GM12878 (cell line): ENCODE measurements around the gene SCNN1A. TPM values are rescaled to one million over a fixed set of nuclear protein-coding genes. Genes with fewer than 3 reads are reported as not detected.

Source experiments
- ATAC-seq: fragments of 200-7000 bp; cut with Tn5 transposase; 3 replicates; pipeline ENCODE4 v1.9.1; 2020; ENCODE audit warnings: mild to moderate bottlenecking, moderate library complexity
- BruUV-seq: library from RNA; stranded (reverse); fragments of 400-500 nt; replicated peaks from 2 replicates; lab custom pipeline; 2021; lab: Mats Ljungman, UMichigan
- CTCF ChIA-PET: fragments of 300-600 bp; sonication (Branson Sonifier 250); formaldehyde crosslinking; extraction: SDS; loops from one replicate; lab custom pipeline; 2021; ENCODE audit warnings: inconsistent platforms; lab: Yijun Ruan, JAX
- POLR2A ChIA-PET: fragments of 350-600 bp; formaldehyde crosslinking; extraction: SDS; loops from one replicate; lab custom pipeline; 2021; ENCODE audit warnings: inconsistent platforms; lab: Charles Lee
- RAD21 ChIA-PET: fragments of 300-600 bp; sonication (Branson Sonifier 250); formaldehyde crosslinking; loops from one replicate; lab custom pipeline; 2023; ENCODE audit warnings: antibody characterized with exemption; ENCODE audit not compliant: unreplicated experiment; lab: Charles Lee
- SMC1A ChIA-PET: fragments of 300-600 bp; sonication (Branson Sonifier 250); formaldehyde crosslinking; loops from one replicate; lab custom pipeline; 2023; ENCODE audit not compliant: unreplicated experiment, uncharacterized antibody; lab: Charles Lee
- DNase-seq: peaks from one replicate; pipeline ENCODE4 v3.0.0-alpha.2; 2011; ENCODE audit warnings: low read depth, low spot score
- FAIRE-seq: peaks from 3 replicates; lab custom pipeline; 2011; peaks lifted over from hg19 to GRCh38; lab: Jason Lieb, UNC
- H2AFZ ChIP-seq: 2 replicates; pipeline ENCODE4 v1.6.0; 2011; ENCODE audit warnings: low read depth, low read length, control low read depth; ENCODE audit not compliant: control insufficient read depth
- H3K27ac ChIP-seq: 2 replicates; pipeline ENCODE4 v1.5.1; 2011; ENCODE audit warnings: control low read depth; ENCODE audit not compliant: control insufficient read depth, insufficient read depth
- H3K27me3 ChIP-seq, 2 experiments: replicated peaks in 1 of 2; 2 replicates each; pipeline versions ENCODE4 v1.6.0 to v1.6.1; 2011; ENCODE audit warnings: low read length in 1 of 2; ENCODE audit not compliant: control insufficient read depth in 2 of 2, insufficient read depth in 2 of 2
- H3K36me3 ChIP-seq, 2 experiments: 2 replicates each; pipeline ENCODE4 v1.5.1; 2011; ENCODE audit warnings: low read length in 1 of 2; ENCODE audit not compliant: control insufficient read depth in 2 of 2, insufficient read depth in 2 of 2
- H3K4me1 ChIP-seq: 2 replicates; pipeline ENCODE4 v1.6.1; 2011; ENCODE audit warnings: mild to moderate bottlenecking, low read length, moderate library complexity, mixed read lengths; ENCODE audit not compliant: control insufficient read depth, insufficient read depth
- H3K4me2 ChIP-seq: 2 replicates; pipeline ENCODE4 v1.6.0; 2011; ENCODE audit warnings: control low read depth; ENCODE audit not compliant: control insufficient read depth, insufficient read depth
- H3K4me3 ChIP-seq: fragments of 200-600 bp; sonication (generic); 2 replicates; pipeline ENCODE4 v1.5.1; 2016
- H3K79me2 ChIP-seq: 2 replicates; pipeline ENCODE4 v1.6.0; 2011; ENCODE audit warnings: low read length; ENCODE audit not compliant: control insufficient read depth, insufficient read depth
- H3K9ac ChIP-seq: 2 replicates; pipeline ENCODE4 v1.8.0; 2011; ENCODE audit warnings: low read length, control low read depth, mixed read lengths; ENCODE audit not compliant: control insufficient read depth, insufficient read depth
- H3K9me3 ChIP-seq: replicated peaks from 3 replicates; pipeline ENCODE4 v1.5.1; 2011; ENCODE audit warnings: mild to moderate bottlenecking, low read length; ENCODE audit not compliant: control insufficient read depth, insufficient read depth
- H4K20me1 ChIP-seq: 2 replicates; pipeline ENCODE4 v1.6.0; 2011; ENCODE audit not compliant: control insufficient read depth, insufficient read depth
- ATF3 ChIP-seq: IDR thresholded peaks from 2 replicates; pipeline ENCODE4 v1.6.1; 2011; ENCODE audit warnings: low read depth, mild to moderate bottlenecking, low read length, moderate library complexity, borderline replicate concordance; ENCODE audit errors: extremely low read depth
- MTA2 ChIP-seq: fragments of 450-650 bp; IDR thresholded peaks from 2 replicates; pipeline ENCODE4 v1.6.1; 2016; ENCODE audit warnings: low read depth, mild to moderate bottlenecking, moderate library complexity
- SREBF1 ChIP-seq: IDR thresholded peaks from 2 replicates; pipeline ENCODE4 v1.6.1; 2012; ENCODE audit warnings: mild to moderate bottlenecking, low read length
- ZNF384 ChIP-seq: IDR thresholded peaks from 2 replicates; pipeline ENCODE4 v1.6.1; 2012; ENCODE audit warnings: low read depth, mild to moderate bottlenecking, low read length, improper control_type of control experiment, borderline replicate concordance
- WGBS: methylation state at CpG from one replicate; pipeline ENCODE4 v1.1.6; 2016; ENCODE audit warnings: low lambda C conversion rate; ENCODE audit not compliant: insufficient replicate concordance, insufficient coverage; ENCODE audit errors: missing lambda C conversion rate; 5-methylcytosine and 5-hydroxymethylcytosine counted together
- in situ Hi-C: fragments of 300-500 bp; cut with MboI; formaldehyde crosslinking; loops from 9 replicates; pipeline ENCODE4 v1.14.3; 2018; ENCODE audit warnings: mixed read lengths
- intact Hi-C: fragments of 100-400 bp; cut with micrococcal nuclease; formaldehyde crosslinking; loops from one replicate; pipeline ENCODE4 v1.14.2; 2022; ENCODE audit not compliant: unreplicated experiment
- polyA plus RNA-seq, 11 experiments: library from polyadenylated mRNA; depleted of rRNA in 4 of 11; unstranded in 6 of 11; stranded (reverse) in 5 of 11; fragments of >200 nt; fragmentation: Nextera tagmentation in 4 of 11; fragmentation: Illumina TruSeq in 1 of 11; extraction: Ambion mirVana in 4 of 11; extraction: Trizol in 1 of 11; gene quantifications; 1 replicate in 1 of 11; 2 replicates in 10 of 11; pipeline versions ENCODE4 v1.2.1 to v1.2.3, GENCODE V29; 2011 to 2016; ENCODE audit warnings: inconsistent platforms in 2 of 11, missing spikeins in 2 of 11, low read depth in 1 of 11
- total RNA-seq, 4 experiments: library from RNA; depleted of rRNA in 3 of 4; stranded (reverse); fragments of >200 nt in 3 of 4; fragmentation: Illumina TruSeq in 1 of 4; extraction: Trizol in 1 of 4; gene quantifications; 2 replicates each; pipeline versions ENCODE4 v1.2.1 to v1.2.3, GENCODE V29; 2013 to 2021
- TF ChIP-seq, protein P1 (sequence below): IDR thresholded peaks from 2 replicates; pipeline ENCODE4 v1.6.1; 2011; ENCODE audit warnings: mild to moderate bottlenecking, low read depth, low read length, moderate library complexity; ENCODE audit not compliant: insufficient replicate concordance

Gene SCNN1A
- total and polyA plus RNA-seq, 10 of the 15 experiments (the other 5 are each of a cell fraction or from before 2014, with no cell fraction given): 0.14 to 0.69 TPM; not detected in 8

- TF ChIP-seq ZNF384: no peak
- TF ChIP-seq, protein P1, sequence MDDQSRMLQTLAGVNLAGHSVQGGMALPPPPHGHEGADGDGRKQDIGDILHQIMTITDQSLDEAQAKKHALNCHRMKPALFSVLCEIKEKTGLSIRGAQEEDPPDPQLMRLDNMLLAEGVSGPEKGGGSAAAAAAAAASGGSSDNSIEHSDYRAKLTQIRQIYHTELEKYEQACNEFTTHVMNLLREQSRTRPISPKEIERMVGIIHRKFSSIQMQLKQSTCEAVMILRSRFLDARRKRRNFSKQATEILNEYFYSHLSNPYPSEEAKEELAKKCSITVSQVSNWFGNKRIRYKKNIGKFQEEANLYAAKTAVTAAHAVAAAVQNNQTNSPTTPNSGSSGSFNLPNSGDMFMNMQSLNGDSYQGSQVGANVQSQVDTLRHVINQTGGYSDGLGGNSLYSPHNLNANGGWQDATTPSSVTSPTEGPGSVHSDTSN: no peak
- no peak for TF ChIP-seq SREBF1
These were observed 1.2 kb downstream of the SCNN1A start (continued) for GRCh38 chr12:6374028-6374785.

GRCh38 chr12:6373022-6373787 is 2.2 kb downstream of the SCNN1A start:
- no peaks in the 10 kb centered on the region for H3K36me3 ChIP-seq
- peaks cover 4% of the 10 kb centered on the region; the same call in 1 of the 2 replicates for H3K4me1 ChIP-seq
- ChIA-PET CTCF (no interaction called here), POLR2A (no interaction called here), RAD21 (no interaction called here), SMC1A (no interaction called here)
- in situ Hi-C loops: no loop called here
- WGBS: 37% methylated on average over 14 of the region's 14 CpGs
- H3K9me3 ChIP-seq: no peaks in the 10 kb centered on the region
- DNase-seq (no peak), FAIRE-seq (no peak), ATAC-seq (no peak)
- no peaks in the 10 kb centered on the region for H4K20me1 ChIP-seq
- no TSS peak for BruUV-seq
- no peak overlapping the region for H3K27ac ChIP-seq
- peaks cover 0 to 2% of the 10 kb centered on the region in 2 experiments; a peak in 2 of 4 replicates for H3K27me3 ChIP-seq
- intact Hi-C loops: no loop called here
- no peak overlapping the region for H3K4me3 ChIP-seq
- TF ChIP-seq ZNF384 (no peak), ATF3 (no peak), MTA2 (no peak)
- H3K9ac ChIP-seq: no peak overlapping the region
- H2AFZ ChIP-seq: no peak overlapping the region
- H3K4me2 ChIP-seq: no peak overlapping the region
- no peaks in the 10 kb centered on the region for H3K79me2 ChIP-seq
